Stimulated activated CD8-positive, alpha-beta memory T cell treated with anti-CD3 and anti-CD28 coated beads, Interleukin-12 subunit alpha, Interleukin-12 subunit beta, amount 100 ng/mL, for 24 hours (primary cell): ENCODE results near the gene SMIM29.
"Not testable (repeated sequence)": the region's sequence is repeated elsewhere in the genome, so short reads cannot be mapped to it uniquely, and the experiment has no call there.

Source experiments
- DNase-seq: peaks from one replicate; pipeline ENCODE4 v3.0.0-alpha.2; 2020; ENCODE audit errors: extremely low read depth

SMIM29 gene

DNA sequence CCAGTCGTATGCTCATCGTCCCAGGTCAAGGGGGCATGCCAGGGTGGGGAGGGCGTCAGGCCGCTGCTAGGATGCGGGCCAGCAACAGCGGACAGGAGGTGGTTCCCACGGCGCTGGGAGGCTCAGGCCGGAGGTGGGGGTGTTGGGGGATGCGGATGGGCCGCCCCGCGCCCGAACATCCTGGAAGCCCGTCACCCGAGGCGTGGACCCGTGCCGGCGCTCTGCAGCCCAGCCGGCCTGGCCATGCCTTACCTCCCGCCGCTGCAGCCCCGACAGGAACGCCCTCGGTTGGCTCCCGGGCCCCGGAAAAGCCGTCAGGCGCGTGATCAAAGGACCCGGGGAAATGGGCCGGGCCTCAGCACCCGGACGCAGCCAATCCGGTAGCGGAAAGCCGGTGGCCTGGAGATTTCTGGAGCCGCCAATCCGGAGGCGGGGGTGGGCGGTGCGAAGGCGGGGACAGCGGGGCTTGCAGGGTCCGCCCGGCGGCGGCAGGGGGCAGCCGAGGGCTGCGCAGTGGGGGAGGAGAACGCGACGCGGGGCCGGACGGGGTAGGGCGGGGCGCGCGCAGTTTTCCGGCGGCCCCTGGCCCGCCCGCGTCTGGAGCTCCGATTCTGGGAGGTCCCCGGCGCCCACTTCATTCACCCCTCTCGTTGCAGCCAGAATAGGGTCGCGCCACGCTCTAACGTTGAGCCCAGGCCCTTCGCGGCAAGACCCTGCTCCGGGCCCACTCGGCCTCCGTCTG, at the start of gene SMIM29:
Gene SMIM29, minus strand, starts transcription at position 280 of the 742 bp plus-strand sequence. CDS start 1,215 bp downstream, outside the sequence.
- DNase-seq, result peak; percentile 94

DNA sequence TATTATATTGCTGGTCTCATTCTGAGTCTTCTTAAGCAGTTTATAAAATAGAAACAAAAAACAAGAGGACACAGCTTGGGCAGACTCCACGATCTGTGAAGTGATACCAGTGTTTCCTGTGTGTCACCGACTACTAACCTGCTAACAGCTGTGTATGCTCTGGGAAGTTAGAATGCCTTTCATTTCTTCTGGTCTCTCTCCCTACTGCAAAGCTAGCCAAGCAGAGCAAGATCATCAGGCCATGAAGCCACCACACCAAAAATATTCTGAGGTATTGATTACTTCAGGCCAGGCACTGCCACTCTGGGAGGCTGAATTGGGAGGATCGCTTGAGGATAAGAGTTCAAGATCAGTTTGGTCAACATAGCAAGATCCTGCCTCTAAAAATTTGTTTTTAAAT, 46.9 kb upstream of the SMIM29 start:
- no peak for DNase-seq

DNA sequence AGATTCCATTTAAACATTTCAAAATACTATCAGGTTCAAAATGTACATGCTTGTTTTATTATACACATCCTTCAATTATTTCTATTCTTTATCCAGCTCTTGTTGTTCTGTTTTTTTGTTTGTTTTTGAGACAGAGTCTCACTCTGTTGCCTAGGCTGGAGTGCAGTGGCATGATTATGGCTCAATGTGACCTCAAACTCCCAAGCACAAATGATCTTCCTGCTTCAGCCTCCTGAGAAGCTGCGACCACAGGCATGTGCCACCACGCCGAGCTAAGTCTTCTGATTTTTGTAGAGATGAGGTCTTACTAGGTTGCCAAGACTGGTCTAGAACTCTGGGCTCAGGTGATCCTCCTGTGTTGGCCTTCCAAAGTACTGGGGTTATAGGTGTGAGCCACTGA, 44.1 kb upstream of the SMIM29 start:
- DNase-seq, result no peak

GRCh38 chr6:34289137-34289536, 40.3 kb upstream of the SMIM29 start:
- DNase-seq, result no peak

DNA sequence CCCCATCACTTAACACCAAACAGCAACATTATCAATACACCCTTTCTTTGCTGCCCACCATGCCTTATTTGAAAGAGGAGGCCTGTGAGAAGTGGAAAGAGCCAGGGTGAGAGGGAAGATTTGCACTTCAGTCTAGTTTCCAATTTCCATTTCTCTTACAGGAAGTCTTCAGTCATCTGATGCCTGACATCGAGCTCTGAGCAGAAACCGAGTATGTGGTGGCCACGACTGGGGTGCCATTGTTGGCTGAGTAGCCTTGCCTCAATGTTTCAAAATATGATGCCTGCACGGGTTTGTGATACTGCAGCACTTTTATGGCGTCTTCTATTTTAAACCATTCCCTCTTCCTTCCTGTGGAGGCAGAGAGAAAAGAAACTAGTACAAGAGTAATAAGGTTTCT, 39.8 kb upstream of the SMIM29 start:
- DNase-seq, result no peak

DNA sequence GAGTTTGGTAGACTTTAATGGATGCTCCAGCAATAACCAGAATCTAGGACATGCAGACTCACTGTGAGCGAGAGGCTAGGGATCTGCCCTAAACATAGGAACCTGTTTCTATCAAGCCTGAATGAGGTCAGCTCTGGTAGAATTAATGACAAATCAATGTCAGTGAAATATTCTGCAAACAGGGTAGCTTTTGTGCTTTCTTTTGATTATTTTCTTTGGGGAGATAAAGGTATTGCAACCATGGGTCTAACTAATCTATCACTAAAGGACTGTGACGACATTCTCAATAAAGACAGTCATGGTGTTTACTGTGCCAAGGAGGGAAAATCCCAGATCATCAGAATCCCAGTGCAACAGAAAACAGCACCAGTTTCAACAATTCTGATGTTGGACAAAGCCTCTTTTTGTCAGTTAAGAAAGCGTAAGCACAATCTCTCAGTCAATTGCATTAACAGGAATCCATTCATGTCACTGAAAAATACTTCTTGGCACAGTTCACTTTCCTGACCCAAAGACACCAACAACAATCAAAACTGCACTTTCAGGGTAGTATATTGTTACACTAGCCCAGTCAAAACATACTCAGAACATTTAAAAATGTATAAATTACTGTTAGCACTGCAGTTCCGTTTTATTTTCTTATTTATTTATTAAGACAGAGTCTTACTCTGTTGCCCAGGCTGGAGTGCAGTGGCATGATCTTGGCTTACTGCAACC, 36.8 kb upstream of the SMIM29 start:
- DNase-seq, result no peak

- DNase-seq, result no peak
These were observed 36.0 kb upstream of the SMIM29 start for GRCh38 chr6:34284563-34285447.

DNA sequence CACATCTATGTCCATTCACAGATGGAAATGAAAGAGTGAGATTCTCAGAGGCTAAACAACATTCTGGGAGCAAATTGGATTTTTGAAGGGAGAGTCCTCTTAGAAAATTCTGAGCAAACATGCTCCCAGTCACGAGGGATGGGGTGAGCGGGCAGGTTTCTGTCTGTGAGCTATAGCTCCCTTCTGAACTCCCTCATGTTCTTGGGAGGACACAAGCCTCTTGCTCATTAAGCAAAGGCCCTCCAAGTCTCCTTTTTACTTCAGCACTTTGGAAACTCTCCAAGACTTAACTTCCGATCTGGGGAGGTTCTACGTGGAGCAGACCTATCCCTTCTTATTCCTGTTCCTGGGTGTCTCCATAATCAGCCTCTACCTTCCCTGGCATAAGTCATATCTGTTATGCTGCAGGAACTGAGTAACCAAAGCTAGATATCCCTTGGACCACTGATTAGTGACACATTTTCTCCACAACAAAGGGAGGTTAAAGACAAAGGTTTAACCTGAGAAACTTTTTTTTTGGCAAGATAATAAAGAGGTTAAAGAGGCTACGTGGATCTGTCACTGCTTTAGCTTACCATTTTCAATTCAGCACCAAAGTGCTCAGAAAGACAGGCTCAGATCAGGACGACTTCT, 33.0 kb upstream of the SMIM29 start:
- DNase-seq, result no peak

- DNase-seq, result no peak
These were observed 31.4 kb upstream of the SMIM29 start for GRCh38 chr6:34280216-34280615.

DNA sequence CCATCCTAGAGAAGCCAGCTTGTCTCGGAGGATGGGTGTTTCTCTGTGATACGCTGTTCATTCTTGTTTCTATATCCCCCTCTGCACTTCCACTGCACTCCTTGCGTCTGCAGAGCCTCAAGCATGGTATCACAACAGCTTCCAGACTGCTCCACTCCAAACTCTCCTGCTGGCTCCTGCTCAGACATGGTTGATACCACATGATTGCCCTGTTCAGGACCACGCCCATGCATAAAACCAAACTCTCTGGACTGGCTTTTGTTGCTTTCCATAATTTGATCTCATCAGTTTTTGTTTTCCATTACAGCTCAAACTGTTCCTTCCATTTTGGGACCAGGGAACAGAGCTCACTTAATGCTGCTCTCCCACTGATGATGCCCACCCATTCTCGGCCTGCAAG, 30.0 kb upstream of the SMIM29 start:
- no peak for DNase-seq

GRCh38 chr6:34277763-34278112, 28.9 kb upstream of the SMIM29 start:
- no peak for DNase-seq

- no peak for DNase-seq
These were observed 28.3 kb upstream of the SMIM29 start for GRCh38 chr6:34276881-34277762.

DNA sequence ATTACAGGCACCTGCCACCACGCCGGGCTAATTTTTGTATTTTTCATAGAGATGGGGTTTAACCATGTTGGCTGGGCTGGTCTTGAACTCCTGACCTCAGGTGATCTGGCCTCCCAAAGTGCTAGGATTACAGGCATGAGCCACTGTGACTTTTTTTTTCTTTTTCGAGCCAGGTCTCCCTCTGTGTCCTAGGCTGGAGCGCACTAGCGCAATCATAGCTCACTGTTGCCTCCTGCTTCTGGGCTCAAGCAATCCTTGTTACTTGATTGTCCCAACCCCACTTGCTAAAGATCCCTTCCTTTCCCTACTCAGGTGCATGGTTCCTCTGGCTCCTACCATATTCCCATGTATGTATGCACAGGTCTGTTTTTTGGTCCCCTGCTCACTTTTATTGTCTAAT, 27.4 kb upstream of the SMIM29 start:
- DNase-seq, result no peak

GRCh38 chr6:34275128-34275804, 26.5 kb upstream of the SMIM29 start:
- no peak for DNase-seq

GRCh38 chr6:34274129-34274528, 25.3 kb upstream of the SMIM29 start:
- DNase-seq, result no peak

GRCh38 chr6:34273242-34273805, 24.5 kb upstream of the SMIM29 start:
- no peak for DNase-seq

DNA sequence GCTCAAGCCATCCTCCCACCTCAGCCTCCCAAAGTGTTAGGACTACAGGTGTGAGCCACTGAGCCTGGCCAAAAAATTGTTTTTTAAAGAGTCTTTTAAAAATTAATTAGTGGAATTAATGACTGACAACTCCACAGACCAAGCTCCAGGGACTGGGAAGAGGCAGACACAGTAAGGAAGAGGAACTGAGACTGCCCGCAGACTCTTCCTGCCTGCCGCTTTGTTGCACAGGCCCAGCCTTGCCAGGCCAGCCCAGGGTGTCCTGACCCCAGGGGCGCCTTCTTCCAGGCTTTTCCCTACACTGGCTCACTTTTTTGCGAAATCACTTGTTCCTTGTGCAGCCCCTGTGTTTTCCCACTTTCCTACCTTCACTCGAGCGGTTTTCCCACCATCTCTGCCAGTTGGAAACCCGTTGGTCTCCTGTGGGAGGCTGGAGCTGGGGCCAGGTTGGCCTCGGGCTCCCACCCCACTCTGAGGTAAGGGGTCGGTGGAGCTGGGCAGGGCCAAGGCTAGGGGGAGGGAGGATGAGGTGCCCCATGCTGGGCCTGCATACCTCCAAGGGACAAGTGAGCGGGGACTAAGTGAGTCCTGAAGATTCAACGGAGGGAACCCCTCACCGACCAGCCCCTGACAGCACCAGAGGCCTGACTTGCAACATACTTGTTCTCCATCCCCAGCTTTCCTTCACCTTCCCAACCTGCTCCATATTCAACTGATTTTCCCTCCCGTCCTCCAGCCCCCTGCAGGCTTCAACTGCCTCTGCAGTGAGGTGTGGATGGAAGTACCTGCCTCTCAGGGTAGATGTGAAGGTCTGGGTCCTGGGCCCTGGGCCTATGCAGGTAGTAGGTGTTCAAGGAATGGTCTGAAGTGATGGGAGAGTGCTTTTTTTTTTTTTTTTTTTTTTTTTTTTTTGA, 23.5 kb upstream of the SMIM29 start:
- no peak for DNase-seq

DNA sequence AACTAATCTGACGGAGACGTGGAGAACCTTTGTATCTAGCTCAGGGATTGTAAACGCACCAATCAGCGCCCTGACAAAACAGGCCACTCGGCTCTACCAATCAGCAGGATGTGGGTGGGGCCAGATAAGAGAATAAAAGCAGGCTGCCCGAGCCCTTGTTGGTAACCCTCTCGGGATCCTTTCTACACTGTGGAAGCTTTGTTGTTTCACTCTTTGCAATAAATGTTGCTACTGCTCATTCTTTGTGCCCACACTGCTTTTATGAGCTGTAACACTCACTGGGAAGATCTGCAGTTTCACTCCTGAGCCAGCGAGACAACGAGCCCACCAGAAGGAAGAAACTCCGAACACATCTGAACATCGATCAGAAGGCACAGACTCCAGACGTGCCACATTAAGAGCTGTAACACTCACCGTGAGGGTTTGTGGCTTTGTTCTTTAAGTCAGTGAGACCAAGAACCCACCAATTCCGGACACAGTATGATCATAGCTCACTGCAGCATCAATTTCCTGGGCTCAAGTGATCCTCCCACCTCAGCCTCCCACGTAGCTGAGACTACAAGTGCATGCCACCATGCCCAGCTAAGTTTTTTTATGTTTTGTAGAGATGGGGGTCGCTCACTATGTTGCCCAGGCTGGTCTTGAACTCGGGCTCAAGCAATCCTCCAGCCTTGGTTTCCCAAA, 21.0 kb upstream of the SMIM29 start:
- not testable (repeated sequence) for DNase-seq
